GM21423 (cell line): ENCODE measurements around the gene CD5L.

Experiments used
- ATAC-seq: cut with Tn5 transposase; IDR thresholded peaks from one replicate; pipeline ENCODE4 v1.9.1; 2021; ENCODE audit warnings: mild to moderate bottlenecking, moderate library complexity; ENCODE audit not compliant: unreplicated experiment

The CD5L gene

DNA sequence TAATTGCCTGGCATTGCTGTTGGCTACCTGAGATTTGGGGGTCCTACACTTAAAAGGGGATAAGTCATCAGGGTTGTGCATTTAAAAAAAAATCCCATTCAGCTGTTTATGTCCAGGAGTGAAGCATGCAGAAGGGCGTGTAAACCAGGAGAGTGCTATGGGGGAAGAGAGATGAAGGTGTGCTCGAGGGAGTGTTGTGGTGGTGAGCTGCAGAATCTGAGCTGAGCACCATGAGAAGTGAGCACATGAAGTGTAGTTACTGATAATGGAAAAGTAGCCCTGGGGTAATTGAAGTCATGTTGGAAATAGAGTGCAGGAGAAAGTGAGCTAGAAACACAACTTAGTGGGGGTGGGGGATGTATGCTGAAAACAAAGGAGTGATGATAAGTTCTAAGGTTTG lies 22.4 kb downstream of the CD5L start:
- ATAC-seq: no peak

DNA sequence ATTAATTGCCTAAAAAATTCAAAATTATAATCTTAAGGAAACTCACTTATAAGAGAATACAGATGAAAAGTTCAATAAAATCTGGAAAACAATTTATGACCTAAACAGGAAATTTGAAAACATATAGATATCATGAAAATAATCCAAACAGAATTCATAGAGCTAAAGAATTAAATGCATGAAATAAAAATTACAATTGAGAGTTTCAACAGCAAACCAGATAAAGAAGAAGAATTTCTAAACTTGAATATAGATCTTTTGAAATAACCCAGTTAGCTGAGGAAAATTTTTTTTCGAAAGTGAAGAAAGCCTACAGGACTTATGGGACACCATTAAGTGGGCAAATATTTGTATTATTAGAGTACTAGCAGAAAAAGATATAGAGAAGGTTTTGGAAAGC lies 28.3 kb downstream of the CD5L start:
- no peak for ATAC-seq

DNA sequence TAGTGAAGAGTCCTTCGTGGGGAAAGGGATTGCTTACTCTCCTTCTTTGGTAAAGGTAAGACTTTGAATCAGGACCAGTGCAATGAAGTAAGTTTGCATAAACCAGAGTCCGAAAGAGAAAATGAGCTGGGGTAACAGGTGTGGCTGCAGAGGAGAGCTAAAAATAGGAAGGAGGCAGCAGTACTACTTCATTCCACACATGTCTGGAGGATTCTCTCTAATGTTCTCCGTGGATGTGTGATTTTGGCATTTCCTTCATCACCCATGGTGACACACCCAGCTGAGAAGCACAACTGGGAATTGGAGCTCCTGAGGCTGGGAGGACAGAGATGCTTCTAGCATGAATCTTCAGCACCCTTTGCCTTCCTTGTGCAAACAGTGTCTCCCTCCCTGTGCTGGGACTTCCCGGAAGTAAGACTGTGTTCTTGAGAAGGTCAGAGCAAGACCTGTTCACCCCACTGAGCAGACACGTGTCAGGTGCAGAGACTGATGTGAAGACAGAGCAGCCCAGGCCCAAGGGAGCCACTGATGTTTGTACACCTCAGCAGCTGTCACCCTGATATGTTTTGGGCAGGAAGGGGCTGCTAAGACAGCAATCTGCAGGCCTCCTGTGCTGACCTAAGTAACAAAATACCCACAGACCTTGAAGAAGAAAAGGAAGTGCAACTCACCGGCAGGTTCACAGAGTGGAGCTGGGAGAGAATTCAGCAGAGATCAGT lies 35.0 kb downstream of the CD5L start:
- peak; percentile 90 for ATAC-seq

DNA sequence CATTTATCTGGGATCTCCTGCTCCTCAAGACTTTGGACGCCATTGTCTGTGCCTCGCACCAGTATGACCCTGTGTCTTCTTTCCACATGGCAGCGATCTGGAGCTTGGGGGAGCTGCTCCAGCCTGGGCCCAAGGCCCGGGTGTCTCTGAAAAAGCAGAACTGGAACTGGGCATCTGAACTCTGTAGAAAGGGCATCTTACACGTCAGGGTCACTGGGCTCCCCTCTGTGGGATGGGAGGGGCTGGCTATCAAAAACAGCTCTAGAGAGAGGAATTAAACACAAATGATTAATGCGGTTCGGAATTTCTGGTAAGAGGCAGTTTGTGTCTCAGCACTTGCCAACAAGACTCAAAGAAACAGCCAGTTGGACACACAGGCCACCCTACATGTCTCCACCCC lies 37.8 kb downstream of the CD5L start:
- no peak for ATAC-seq

DNA sequence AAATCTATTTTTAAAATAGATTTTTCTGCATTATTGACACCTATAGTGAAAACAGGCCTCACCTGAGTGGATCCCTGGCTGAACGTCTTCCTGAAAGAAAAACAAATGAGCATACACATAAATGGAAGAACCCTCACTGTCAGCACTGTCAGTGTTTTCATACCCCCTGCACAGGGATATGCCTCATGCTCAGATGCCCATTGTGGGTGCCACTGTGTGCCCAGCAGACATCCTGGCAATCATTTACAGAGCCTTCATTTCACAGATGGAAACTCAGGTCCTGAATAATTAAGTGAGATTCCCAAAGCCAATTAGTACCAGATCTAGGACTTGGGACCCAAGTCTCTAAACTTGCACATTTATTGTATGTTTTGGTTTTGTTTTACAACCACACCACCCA lies 41.6 kb downstream of the CD5L start:
- no peak for ATAC-seq

DNA sequence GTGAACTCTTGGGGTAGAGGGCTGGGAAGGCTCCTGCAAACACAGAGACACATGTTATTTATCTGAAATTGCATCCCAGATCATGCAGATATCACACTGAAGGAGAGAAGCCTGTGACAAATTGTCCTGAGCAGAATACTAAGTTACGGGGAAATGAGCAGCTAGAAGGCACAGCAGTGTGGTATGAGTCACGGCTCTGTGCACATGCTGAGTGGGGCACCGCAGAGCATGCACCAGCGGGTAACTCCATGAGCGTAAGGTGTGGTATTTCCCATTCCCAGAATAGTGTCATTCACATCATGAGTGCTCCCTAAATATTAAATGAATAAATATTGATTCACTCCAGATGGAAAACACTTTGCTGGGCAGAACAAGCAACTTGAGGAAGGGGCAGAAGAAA lies 43.4 kb downstream of the CD5L start:
- no peak for ATAC-seq

DNA sequence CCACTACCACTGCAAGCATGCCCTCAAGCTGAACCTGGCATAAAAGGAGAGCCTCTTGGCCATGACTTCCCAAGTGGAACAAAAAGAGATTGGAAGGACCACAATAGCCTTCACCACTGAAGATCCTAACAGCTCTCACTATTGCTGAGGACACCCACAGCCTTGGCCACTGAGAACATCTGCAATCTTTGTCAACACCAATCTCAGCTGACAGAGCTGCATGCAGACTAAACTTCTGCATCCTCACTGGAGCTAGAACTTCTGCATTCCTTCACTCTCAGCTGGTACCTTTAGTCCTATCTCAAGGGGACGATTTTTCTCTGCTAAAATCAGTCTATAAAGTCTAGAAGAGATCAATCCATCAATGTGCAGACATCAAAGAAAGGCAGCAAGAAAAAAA lies 56.4 kb downstream of the CD5L start:
- no peak for ATAC-seq

DNA sequence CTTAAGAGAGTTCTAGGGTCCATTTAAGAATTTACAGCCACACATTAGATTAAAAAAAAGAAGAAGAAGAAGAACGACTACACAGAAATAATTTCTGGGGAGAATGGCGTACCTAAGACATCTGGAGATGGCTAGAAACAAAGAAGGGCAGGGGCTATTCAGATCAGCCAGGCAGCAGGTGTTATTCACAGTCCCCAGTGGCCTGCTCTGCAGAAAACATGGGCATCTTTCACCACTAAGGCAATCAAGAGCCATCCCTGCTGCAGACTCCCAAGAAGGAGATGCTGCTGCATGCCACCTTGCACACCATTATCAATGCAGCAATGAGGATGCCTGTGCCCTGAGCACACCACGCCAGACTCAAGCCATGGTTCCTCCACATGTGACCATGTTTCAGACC lies 56.8 kb downstream of the CD5L start:
- no peak for ATAC-seq

DNA sequence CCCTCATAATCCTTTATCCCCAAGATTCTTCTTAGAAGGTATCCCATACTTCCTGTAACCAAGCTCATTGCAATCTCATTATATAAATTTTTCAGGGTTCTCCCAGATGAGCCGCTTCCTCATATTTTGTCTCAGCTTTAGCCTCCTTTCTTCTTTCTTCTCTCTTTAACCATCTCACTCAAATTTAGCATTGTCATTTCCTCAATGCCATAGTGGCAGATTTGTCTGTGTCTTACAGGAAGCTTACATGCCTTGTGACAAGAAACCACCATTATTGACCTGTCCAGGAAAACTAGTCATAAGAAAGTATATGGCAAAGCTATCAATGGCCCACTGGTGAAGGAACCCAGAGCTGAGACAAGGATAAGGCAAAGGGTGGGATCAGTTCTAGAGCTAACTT lies 58.7 kb downstream of the CD5L start:
- no peak for ATAC-seq

DNA sequence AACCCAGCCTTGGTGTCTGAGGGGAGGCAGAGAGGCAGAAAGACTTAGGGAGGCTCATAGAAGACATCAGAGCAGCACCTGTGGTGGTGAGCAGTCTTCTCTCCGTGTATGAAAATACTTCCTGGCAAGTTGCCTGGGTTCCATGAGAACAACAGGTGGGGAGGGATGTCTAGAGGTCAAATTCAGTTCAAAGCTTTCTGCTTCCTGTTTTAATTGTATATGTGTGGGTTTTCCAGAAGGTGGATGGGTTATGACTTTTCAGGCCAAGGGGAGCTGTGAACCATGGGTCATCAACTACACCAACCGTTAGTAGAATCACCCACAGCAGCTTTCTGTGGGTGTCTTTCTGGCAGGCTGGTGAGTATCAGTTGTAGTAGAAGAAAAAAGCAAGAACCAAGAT lies 60.6 kb downstream of the CD5L start:
- no peak for ATAC-seq
